Kidney epithelial cell (primary cell): ENCODE data around the gene EPYC. TPM values are rescaled to one million over a fixed set of nuclear protein-coding genes. Genes with fewer than 3 reads are reported as not detected.

Source experiments
- DNase-seq: peaks from one replicate; pipeline ENCODE4 v3.0.0-alpha.2; 2010; ENCODE audit warnings: low read depth
- H3K27me3 ChIP-seq: 2 replicates; pipeline ENCODE4 v1.6.0; 2011; ENCODE audit warnings: low read length; ENCODE audit not compliant: control insufficient read depth, insufficient read depth
- H3K36me3 ChIP-seq: 2 replicates; pipeline ENCODE4 v1.5.1; 2011; ENCODE audit warnings: low read length; ENCODE audit not compliant: control insufficient read depth, insufficient read depth
- H3K4me3 ChIP-seq: 2 replicates; pipeline ENCODE4 v1.5.1; 2011; ENCODE audit warnings: low read depth, mild to moderate bottlenecking, control low read depth, low read length
- CTCF ChIP-seq: IDR thresholded peaks from 2 replicates; pipeline ENCODE4 v1.5.1; 2011; ENCODE audit warnings: mild to moderate bottlenecking, moderate library complexity, low read length, control low read depth, inconsistent platforms; ENCODE audit not compliant: insufficient read depth, poor library complexity, severe bottlenecking
- total RNA-seq: library from RNA; depleted of rRNA; stranded (reverse); fragments of >200 nt; gene quantifications from 2 replicates; pipeline ENCODE4 v1.2.3, GENCODE V29; 2015

The EPYC gene
- total RNA-seq, 1 donor from 2014 or later, result not detected

GRCh38 chr12:90916516-90916915 lies 88.3 kb downstream of the EPYC start:
- no peak for TF ChIP-seq CTCF
- no peak overlapping the region for H3K4me3 ChIP-seq
- no peak for DNase-seq

GRCh38 chr12:90915353-90915752 lies 89.4 kb downstream of the EPYC start:
- Histone ChIP-seq H3K36me3 (no peaks in the 10 kb centered on the region), H3K4me3 (no peak overlapping the region), H3K27me3 (no peaks in the 10 kb centered on the region)
- no peak for DNase-seq
- TF ChIP-seq CTCF, result no peak

More at GRCh38 chr12:90916516-90916915, 88.3 kb downstream of the EPYC start:
- Histone ChIP-seq H3K27me3 (no peaks in the 10 kb centered on the region), H3K36me3 (no peaks in the 10 kb centered on the region)

Other genes with a start within 250 kb of the EPYC start
- gene CCER1, start 49.8 kb downstream of the EPYC start, total RNA-seq, result not detected in 2 replicates
- gene KERA, start 53.1 kb upstream of the EPYC start, total RNA-seq, result not detected in 2 replicates
- 0.67 and 1.5 TPM in 2 replicates for gene LUM, start 106.5 kb upstream of the EPYC start, total RNA-seq
- 2.9 and 3.1 TPM in 2 replicates for gene DCN, start 177.8 kb upstream of the EPYC start, total RNA-seq